Hematopoietic multipotent progenitor cell treated with erythropoietin and hydrocortisone succinate and interleukin-3 and kit ligand, for 4 days (in vitro differentiated cells): ENCODE data around the gene ZNF317.

Experiments
- DNase-seq: peaks from one replicate; pipeline ENCODE4 v3.0.0-alpha.2; 2015

The ZNF317 gene

DNA sequence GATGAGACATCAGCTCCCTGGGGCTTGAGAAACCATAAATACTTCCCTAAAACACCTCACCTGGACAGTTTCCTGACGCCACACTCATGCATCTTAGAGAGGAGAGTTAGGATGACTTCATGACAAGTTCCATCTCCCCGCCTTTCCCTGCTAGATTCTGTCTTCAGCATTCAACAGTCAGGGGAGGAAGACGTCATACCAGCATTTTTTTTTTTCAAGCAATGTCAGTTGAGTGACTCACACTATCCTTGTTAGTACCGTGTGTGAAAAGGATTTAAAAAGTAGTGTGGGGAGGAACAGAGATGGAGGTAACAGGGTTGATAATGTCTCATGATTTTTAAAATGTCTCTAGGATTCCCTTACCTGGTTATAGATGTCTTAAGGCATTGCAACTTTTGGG lies 38.7 kb downstream of the ZNF317 start, which contains the start of gene OR7D2:
Gene OR7D2, plus strand, starts transcription at position 79 of the 400 bp plus-strand sequence. CDS start 6,803 bp downstream, outside the sequence.
- no peak for DNase-seq

DNA sequence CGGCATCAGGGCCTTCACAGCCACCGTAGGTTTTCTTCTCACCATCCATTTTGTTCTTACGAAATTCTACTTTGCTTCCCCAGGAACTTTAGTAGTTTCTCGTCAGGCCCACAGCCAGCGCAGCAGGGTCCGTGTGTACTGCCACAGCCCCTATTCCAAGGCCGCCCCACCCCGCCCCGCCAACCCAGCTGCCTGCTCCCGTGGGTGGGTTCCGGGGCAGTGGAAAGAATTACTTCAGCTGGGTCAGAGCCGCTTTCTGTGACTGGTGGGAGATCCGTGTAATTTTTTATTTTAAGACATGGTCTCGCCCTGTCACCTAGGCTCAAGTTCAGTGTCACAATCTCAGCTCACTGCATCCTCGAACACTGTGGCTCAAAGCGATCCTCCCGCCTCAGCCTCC lies 42.8 kb downstream of the ZNF317 start:
- no peak for DNase-seq

DNA sequence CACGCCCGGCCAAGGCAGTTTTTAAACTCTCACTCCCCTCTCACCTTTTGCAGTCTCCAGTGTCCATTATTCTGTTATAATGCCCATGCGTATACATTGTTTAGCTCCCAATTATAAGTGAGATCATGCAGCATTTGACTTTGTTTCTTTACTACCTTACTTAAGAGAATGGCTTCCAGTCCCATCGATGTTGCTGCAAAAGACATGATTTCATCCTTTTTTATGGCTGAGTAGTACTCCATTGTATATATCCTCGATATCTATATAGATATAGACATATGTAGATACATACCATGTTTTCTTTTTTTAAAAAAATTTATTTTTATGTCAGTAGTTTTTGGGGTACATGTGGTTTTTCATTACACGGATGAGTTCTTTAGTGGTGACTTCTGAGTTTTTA lies 47.0 kb downstream of the ZNF317 start:
- DNase-seq = no peak

GRCh38 chr19:9189535-9189934 lies 49.3 kb downstream of the ZNF317 start:
- no peak for DNase-seq

DNA sequence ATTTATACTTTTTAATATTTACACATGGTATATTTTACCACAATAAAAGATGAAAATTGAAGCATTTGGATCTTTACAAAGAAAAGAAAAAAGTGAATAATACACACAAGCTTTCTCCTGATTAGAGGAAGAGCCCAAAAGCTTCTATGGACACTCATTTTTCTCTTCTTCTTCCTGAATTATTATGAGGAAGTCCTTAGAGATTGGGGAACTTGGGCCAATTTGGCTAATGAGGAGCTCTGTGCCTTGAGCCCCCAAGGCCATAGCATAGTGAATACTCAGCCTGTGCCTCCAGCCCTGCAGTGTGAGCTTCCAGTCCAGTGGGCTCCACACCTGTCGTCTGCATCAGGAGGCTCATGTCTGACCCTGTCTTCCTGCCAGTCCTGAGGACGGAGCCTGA lies 57.8 kb downstream of the ZNF317 start:
- peak; percentile 6 for DNase-seq

GRCh38 chr19:9205501-9206113 lies 65.4 kb downstream of the ZNF317 start:
- peak; percentile 77 for DNase-seq
